Adrenal gland (tissue), 5 donors: ENCODE results near the gene ATP13A5.

Experiments used
- CTCF ChIP-seq, 6 experiments: fragments of 450-650 bp in 4 of 6; fragments of 200-600 bp in 2 of 6; sonication (generic) in 1 of 6; IDR thresholded peaks; 1 replicate in 5 of 6; 2 replicates in 1 of 6; pipeline versions ENCODE4 v1.5.1 to v1.8.0; 2016 to 2021; ENCODE audit warnings: antibody characterized with exemption in 6 of 6, mild to moderate bottlenecking in 2 of 6, moderate library complexity in 1 of 6
- POLR2A ChIP-seq, 2 donors: fragments of 450-650 bp; IDR thresholded peaks; one replicate each; pipeline ENCODE4 v1.6.1; 2017; ENCODE audit warnings: antibody characterized with exemption in 2 of 2, mild to moderate bottlenecking in 2 of 2, moderate library complexity in 1 of 2
- donor health status: DM: no; HTN: no; CAD: no.

- TF ChIP-seq POLR2A (IDR thresholded peaks at IDR 0.05) (no peak), CTCF (IDR thresholded peaks at IDR 0.05) (no peak)
Measured at GRCh38 chr3:193378706-193379105, at the start of gene ATP13A5.
